ENCODE measurements around the gene REEP1.

DNA sequence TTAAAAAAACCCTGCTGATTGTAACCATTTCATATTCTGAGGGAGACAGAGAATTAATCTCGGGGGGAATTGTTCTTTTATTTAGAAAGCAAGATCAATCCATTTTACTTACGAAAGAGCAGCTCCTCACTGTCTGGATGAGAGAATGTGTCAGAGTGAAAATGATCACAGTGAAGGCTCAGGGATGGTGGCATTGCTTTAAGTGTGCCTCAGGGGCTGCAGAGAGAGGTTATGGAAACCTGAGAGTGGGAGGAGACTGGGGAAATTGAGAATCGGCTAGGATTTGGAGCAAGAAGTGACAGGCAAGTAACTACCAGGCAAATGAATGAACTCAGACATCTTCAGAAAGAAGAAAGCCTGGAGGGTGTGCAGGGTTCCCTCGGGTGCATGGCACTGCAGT, 104.0 kb downstream of the REEP1 start:
- TF ChIP-seq, protein P1, sequence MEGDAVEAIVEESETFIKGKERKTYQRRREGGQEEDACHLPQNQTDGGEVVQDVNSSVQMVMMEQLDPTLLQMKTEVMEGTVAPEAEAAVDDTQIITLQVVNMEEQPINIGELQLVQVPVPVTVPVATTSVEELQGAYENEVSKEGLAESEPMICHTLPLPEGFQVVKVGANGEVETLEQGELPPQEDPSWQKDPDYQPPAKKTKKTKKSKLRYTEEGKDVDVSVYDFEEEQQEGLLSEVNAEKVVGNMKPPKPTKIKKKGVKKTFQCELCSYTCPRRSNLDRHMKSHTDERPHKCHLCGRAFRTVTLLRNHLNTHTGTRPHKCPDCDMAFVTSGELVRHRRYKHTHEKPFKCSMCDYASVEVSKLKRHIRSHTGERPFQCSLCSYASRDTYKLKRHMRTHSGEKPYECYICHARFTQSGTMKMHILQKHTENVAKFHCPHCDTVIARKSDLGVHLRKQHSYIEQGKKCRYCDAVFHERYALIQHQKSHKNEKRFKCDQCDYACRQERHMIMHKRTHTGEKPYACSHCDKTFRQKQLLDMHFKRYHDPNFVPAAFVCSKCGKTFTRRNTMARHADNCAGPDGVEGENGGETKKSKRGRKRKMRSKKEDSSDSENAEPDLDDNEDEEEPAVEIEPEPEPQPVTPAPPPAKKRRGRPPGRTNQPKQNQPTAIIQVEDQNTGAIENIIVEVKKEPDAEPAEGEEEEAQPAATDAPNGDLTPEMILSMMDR (IDR thresholded peaks at IDR 0.05), result no peak
- TF ChIP-seq ZFX (IDR thresholded peaks at IDR 0.05; ENCODE audit: borderline replicate concordance), result no peak
